Keratinocyte (primary cell): ENCODE measurements around the gene SMR3A. TPM values are rescaled to one million over a fixed set of nuclear protein-coding genes. Genes with fewer than 3 reads are reported as not detected.

Experiments
- DNase-seq: peaks from one replicate; pipeline ENCODE4 v3.0.0-alpha.2; 2011; ENCODE audit warnings: low read depth, missing footprints, low spot score
- FAIRE-seq: peaks from 2 replicates; lab custom pipeline; 2011; peaks lifted over from hg19 to GRCh38; lab: Jason Lieb, UNC
- H2AFZ ChIP-seq: 2 replicates; pipeline ENCODE4 v1.6.0; 2012; ENCODE audit warnings: low read length, control low read depth, inconsistent platforms; ENCODE audit not compliant: control insufficient read depth
- H3K27ac ChIP-seq: 2 replicates; pipeline ENCODE4 v1.5.1; 2011; ENCODE audit warnings: low read length; ENCODE audit not compliant: control insufficient read depth, insufficient read depth
- H3K27me3 ChIP-seq: 3 replicates; pipeline ENCODE4 v1.6.0; 2011; ENCODE audit warnings: low read length; ENCODE audit not compliant: control insufficient read depth, insufficient read depth; ENCODE audit errors: extremely low read depth
- H3K36me3 ChIP-seq, 2 experiments: 2 replicates in 1 of 2; 3 replicates in 1 of 2; pipeline ENCODE4 v1.5.1; 2011; ENCODE audit warnings: low read length in 2 of 2, mild to moderate bottlenecking in 1 of 2; ENCODE audit not compliant: control insufficient read depth in 2 of 2, insufficient read depth in 2 of 2; ENCODE audit errors: extremely low read depth in 1 of 2
- H3K4me1 ChIP-seq: 3 replicates; pipeline ENCODE4 v1.5.1; 2011; ENCODE audit warnings: low read length; ENCODE audit not compliant: control insufficient read depth, insufficient read depth; ENCODE audit errors: extremely low read depth
- H3K4me2 ChIP-seq: 3 replicates; pipeline ENCODE4 v1.6.0; 2011; ENCODE audit warnings: low read depth, low read length; ENCODE audit not compliant: control insufficient read depth, insufficient read depth; ENCODE audit errors: extremely low read depth
- H3K4me3 ChIP-seq, 3 experiments: fragments of 200-600 bp in 1 of 3; sonication (generic) in 1 of 3; 2 replicates in 2 of 3; 3 replicates in 1 of 3; pipeline ENCODE4 v1.5.1; 2011 to 2016; ENCODE audit warnings: low read length in 3 of 3, mild to moderate bottlenecking in 3 of 3, control low read depth in 2 of 3, inconsistent platforms in 1 of 3, low read depth in 1 of 3, mixed read lengths in 1 of 3, mixed run types in 1 of 3, moderate library complexity in 1 of 3; ENCODE audit not compliant: control insufficient read depth in 2 of 3, insufficient read depth in 2 of 3; ENCODE audit errors: extremely low read depth in 1 of 3
- H3K79me2 ChIP-seq: 2 replicates; pipeline ENCODE4 v1.6.0; 2012; ENCODE audit warnings: low read length; ENCODE audit not compliant: control insufficient read depth, insufficient read depth
- H3K9ac ChIP-seq: 3 replicates; pipeline ENCODE4 v1.6.0; 2011; ENCODE audit warnings: low read length; ENCODE audit not compliant: control insufficient read depth, insufficient read depth; ENCODE audit errors: extremely low read depth
- H3K9me1 ChIP-seq: 3 replicates; pipeline ENCODE4 v1.6.0; 2011; ENCODE audit warnings: low read length; ENCODE audit not compliant: control insufficient read depth, insufficient read depth; ENCODE audit errors: extremely low read depth
- H3K9me3 ChIP-seq: 2 replicates; pipeline ENCODE4 v1.5.1; 2012; ENCODE audit warnings: low read depth, low read length; ENCODE audit not compliant: control insufficient read depth
- H4K20me1 ChIP-seq: 3 replicates; pipeline ENCODE4 v1.6.0; 2011; ENCODE audit warnings: low read length; ENCODE audit not compliant: control insufficient read depth, insufficient read depth; ENCODE audit errors: extremely low read depth
- EZH2 ChIP-seq: IDR thresholded peaks from one replicate; pipeline ENCODE4 v1.6.1; 2012; ENCODE audit warnings: inconsistent platforms, mild to moderate bottlenecking, low read length, moderate library complexity
- dilution Hi-C: fragments of 300-500 bp; cut with MboI; formaldehyde crosslinking; loops from one replicate; pipeline ENCODE4 v1.7.0; 2020; ENCODE audit warnings: low sequenced_read_pairs; ENCODE audit not compliant: extremely low pct_ligation_motif_present
- polyA plus RNA-seq, 5 experiments: library from polyadenylated mRNA; depleted of rRNA in 3 of 5; stranded (reverse) in 3 of 5; stranded (forward) in 1 of 5; unstranded in 1 of 5; fragments of >200 nt; gene quantifications; 1 replicate in 1 of 5; 2 replicates in 3 of 5; 3 replicates in 1 of 5; pipeline versions ENCODE4 v1.2.1 to v1.2.3, GENCODE V29; 2011 to 2012; ENCODE audit warnings: missing spikeins in 2 of 5, low read depth in 1 of 5, low replicate concordance in 1 of 5
- TF ChIP-seq, protein P1 (sequence below), 3 experiments: IDR thresholded peaks in 1 of 3; conservative IDR thresholded peaks in 1 of 3; optimal IDR thresholded peaks in 1 of 3; 2 replicates in 2 of 3; 3 replicates in 1 of 3; pipeline versions ENCODE3 to v1.5.1; 2011; ENCODE audit warnings: low read length in 3 of 3, mild to moderate bottlenecking in 3 of 3, moderate library complexity in 2 of 3, control low read depth in 1 of 3, inconsistent platforms in 1 of 3; ENCODE audit not compliant: insufficient read depth in 2 of 3; ENCODE audit errors: extremely low read depth in 1 of 3

SMR3A gene
- polyA plus RNA-seq, 1 donor (not counting 4 experiments of a cell fraction or from before 2014, with no cell fraction given): not detected

DNA sequence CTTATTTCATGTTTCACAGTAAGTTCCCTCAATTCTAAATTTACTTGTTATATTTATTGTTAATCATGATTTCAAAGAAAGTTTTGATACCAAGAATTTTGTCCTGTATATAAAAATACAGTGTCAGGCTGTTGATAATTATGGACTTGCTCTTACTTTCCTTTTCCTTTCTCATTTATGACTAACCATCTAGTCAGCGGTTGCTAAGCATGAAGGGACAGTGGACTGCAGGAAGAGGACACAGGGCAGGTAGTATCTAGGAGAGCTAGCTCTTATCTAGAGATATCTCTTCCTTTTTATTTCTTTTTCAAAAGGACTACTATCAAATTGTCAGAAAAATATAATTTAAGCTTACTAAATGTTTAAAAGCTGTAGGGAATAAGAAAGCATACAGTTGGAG lies 38.8 kb downstream of the SMR3A start:
- no peak for TF ChIP-seq EZH2
- TF ChIP-seq, protein P1, sequence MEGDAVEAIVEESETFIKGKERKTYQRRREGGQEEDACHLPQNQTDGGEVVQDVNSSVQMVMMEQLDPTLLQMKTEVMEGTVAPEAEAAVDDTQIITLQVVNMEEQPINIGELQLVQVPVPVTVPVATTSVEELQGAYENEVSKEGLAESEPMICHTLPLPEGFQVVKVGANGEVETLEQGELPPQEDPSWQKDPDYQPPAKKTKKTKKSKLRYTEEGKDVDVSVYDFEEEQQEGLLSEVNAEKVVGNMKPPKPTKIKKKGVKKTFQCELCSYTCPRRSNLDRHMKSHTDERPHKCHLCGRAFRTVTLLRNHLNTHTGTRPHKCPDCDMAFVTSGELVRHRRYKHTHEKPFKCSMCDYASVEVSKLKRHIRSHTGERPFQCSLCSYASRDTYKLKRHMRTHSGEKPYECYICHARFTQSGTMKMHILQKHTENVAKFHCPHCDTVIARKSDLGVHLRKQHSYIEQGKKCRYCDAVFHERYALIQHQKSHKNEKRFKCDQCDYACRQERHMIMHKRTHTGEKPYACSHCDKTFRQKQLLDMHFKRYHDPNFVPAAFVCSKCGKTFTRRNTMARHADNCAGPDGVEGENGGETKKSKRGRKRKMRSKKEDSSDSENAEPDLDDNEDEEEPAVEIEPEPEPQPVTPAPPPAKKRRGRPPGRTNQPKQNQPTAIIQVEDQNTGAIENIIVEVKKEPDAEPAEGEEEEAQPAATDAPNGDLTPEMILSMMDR (optimal IDR thresholded peaks at IDR 0.05 in 1 of 3, IDR thresholded peaks at IDR 0.05 in 1 of 3, conservative IDR thresholded peaks at IDR 0.05 in 1 of 3; ENCODE audit: extremely low read depth in 1 of 3, insufficient read depth in 2 of 3, low read length in 3 of 3): no peak
- FAIRE-seq (no peak), DNase-seq (no peak)
- H3K79me2 ChIP-seq: no peaks in the 10 kb centered on the region
- no peak overlapping the region for H2AFZ ChIP-seq
- no peak overlapping the region for H3K4me2 ChIP-seq
- no peak overlapping the region for H3K27ac ChIP-seq
- H3K4me3 ChIP-seq: no peak overlapping the region
- no peak overlapping the region for H3K9ac ChIP-seq
- no peaks in the 10 kb centered on the region for H3K27me3 ChIP-seq
- H4K20me1 ChIP-seq: no peaks in the 10 kb centered on the region
- no peaks in the 10 kb centered on the region for H3K9me3 ChIP-seq
- H3K9me1 ChIP-seq: no peaks in the 10 kb centered on the region
- dilution Hi-C loops: loop anchor here (10.0 kb wide), 1 partner anchor 495 kb away; no protein-coding TSS in a partner anchor
- no peaks in the 10 kb centered on the region for H3K4me1 ChIP-seq
- no peaks in the 10 kb centered on the region for H3K36me3 ChIP-seq

DNA sequence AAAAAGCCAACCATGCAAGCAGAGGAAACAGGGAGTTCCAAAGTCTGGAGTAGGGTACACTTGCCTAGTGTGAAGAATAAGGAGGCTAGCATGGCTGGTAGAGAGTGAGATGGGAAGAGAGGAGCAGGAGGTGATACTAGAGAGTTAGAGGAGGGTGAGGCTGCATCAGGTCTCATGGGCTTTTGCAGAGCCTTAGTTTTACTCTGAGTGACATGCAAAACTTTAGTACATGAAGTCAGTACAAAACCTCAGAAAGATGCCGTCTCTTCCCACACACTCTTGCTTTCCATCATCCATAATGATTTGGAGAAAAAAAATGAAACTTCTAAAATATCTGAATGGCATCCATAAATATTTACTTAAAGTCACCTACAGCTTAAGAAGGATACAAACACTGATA lies 42.2 kb downstream of the SMR3A start:
- H3K4me2 ChIP-seq: no peak overlapping the region
- no peaks in the 10 kb centered on the region for H3K9me1 ChIP-seq
- H3K27ac ChIP-seq: no peak overlapping the region
- no peaks in the 10 kb centered on the region for H3K9me3 ChIP-seq
- no peaks in the 10 kb centered on the region for H3K36me3 ChIP-seq
- no peak overlapping the region for H3K4me3 ChIP-seq
- TF ChIP-seq, protein P1 (optimal IDR thresholded peaks at IDR 0.05 in 1 of 3, IDR thresholded peaks at IDR 0.05 in 1 of 3, conservative IDR thresholded peaks at IDR 0.05 in 1 of 3; ENCODE audit: extremely low read depth in 1 of 3, insufficient read depth in 2 of 3, low read length in 3 of 3): no peak
- no peak for TF ChIP-seq EZH2
- no peaks in the 10 kb centered on the region for H3K4me1 ChIP-seq
- H3K27me3 ChIP-seq: no peaks in the 10 kb centered on the region
- H2AFZ ChIP-seq: no peak overlapping the region
- H3K79me2 ChIP-seq: no peaks in the 10 kb centered on the region
- no peak overlapping the region for H3K9ac ChIP-seq
- dilution Hi-C loops: no loop called here
- H4K20me1 ChIP-seq: no peaks in the 10 kb centered on the region
- DNase-seq (no peak), FAIRE-seq (no peak)
